Progenitor cell of endocrine pancreas (in vitro differentiated cells): ENCODE measurements around the gene ADAM22. TPM values are rescaled to one million over a fixed set of nuclear protein-coding genes. Genes with fewer than 3 reads are reported as not detected.

Experiments used
- DNase-seq: peaks from one replicate; pipeline ENCODE4 v3.0.0; 2021; ENCODE audit warnings: low spot score; ENCODE audit not compliant: unreplicated experiment
- H3K27ac Mint-ChIP-seq: 2 replicates; pipeline ENCODE4 v1.8.0; 2021; ENCODE audit warnings: mild to moderate bottlenecking, moderate library complexity, mixed read lengths
- H3K27me3 Mint-ChIP-seq: 2 replicates; pipeline ENCODE4 v1.8.0; 2021; ENCODE audit warnings: mixed read lengths
- H3K36me3 Mint-ChIP-seq: 2 replicates; pipeline ENCODE4 v1.8.0; 2022; ENCODE audit warnings: mixed read lengths; ENCODE audit not compliant: insufficient read depth
- H3K4me1 Mint-ChIP-seq: 2 replicates; pipeline ENCODE4 v1.8.0; 2021; ENCODE audit warnings: low read depth, mixed read lengths
- H3K4me3 Mint-ChIP-seq: 2 replicates; pipeline ENCODE4 v1.8.0; 2021; ENCODE audit warnings: low read depth, mild to moderate bottlenecking, moderate library complexity, mixed read lengths
- H3K9me3 Mint-ChIP-seq: 2 replicates; pipeline ENCODE4 v1.8.0; 2021; ENCODE audit warnings: low read depth, mixed read lengths
- CTCF ChIP-seq: fragments of 200-600 bp; sonication (generic); IDR thresholded peaks from one replicate; pipeline ENCODE4 v1.5.0; 2021; ENCODE audit warnings: antibody characterized with exemption, mild to moderate bottlenecking; ENCODE audit not compliant: unreplicated experiment
- total RNA-seq: library from RNA; stranded (reverse); gene quantifications from 2 replicates; pipeline ENCODE4 v1.2.1, GENCODE V29; 2021

ADAM22 gene
- total RNA-seq, 1 donor from 2014 or later, result 15.8 TPM

DNA sequence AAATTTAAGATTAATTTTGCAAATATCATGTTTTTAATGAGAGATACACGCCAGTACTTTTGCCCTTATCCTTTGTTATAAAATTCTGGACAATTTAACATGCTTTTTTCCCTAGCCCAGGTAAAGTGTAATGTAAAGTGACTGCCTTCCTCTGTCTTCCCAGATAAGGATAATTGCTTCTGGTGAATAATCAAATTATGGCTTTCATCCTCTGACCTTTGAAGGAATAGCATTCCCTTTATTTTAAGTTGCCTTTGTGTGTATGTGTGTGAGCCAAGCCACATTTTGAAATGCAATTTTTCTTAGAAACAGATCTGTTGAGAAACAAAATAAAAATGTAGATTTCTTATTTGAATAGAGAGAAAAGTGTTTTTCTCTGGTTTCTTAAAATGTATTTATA, 107.5 kb downstream of the ADAM22 start:
- TF ChIP-seq CTCF, result no peak
- no peaks in the 10 kb centered on the region for H3K27me3 Mint-ChIP-seq
- DNase-seq, result no peak
- no peak overlapping the region for H3K27ac Mint-ChIP-seq
- no peaks in the 10 kb centered on the region for H3K36me3 Mint-ChIP-seq
- H3K4me1 Mint-ChIP-seq, result peaks cover 6% of the 10 kb centered on the region
- no peak overlapping the region for H3K4me3 Mint-ChIP-seq
- no peaks in the 10 kb centered on the region for H3K9me3 Mint-ChIP-seq

DNA sequence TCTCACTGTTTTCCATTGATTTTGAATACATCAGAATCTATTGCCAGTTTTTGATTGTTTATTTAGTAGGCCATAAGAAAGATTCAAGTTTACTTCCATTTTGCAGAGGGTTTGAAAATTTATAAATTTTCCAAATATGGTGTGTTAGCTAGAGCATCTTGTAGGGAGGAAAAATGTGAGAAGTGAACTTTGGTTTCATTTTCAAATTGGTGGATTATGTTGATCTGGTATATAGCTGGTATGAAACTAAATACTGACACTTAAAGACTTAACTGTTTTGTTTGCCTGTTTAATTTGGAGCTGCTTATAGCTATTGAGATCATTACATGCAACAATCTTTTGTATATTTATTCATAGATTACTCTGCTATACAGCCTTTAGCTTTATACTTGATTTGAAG, 108.1 kb downstream of the ADAM22 start:
- Mint-ChIP-seq H3K27ac (no peak overlapping the region), H3K27me3 (no peaks in the 10 kb centered on the region), H3K4me1 (peaks cover 8% of the 10 kb centered on the region), H3K36me3 (no peaks in the 10 kb centered on the region), H3K9me3 (no peaks in the 10 kb centered on the region), H3K4me3 (no peak overlapping the region)
- no peak for TF ChIP-seq CTCF
- DNase-seq, result no peak

DNA sequence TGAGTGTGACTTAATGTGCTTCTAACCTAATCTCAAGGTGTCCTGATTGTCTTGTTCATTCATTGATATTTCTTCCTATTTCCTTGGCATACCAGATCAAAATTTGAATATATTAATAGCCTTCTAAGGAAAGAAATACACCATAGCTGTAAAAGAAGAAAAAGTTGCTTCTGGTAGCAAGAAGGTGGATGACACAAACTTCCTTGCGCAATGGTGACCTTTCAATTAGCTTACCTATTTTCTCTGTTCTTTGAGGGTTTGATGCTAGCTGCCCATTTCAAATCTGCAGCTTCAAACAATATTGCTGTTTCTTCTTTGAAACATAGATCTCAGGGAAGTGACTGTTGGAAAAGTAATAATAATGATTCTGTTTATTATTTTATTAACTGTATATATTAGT, 108.8 kb downstream of the ADAM22 start:
- Mint-ChIP-seq H3K4me1 (peaks cover 9% of the 10 kb centered on the region), H3K9me3 (no peaks in the 10 kb centered on the region), H3K27ac (no peak overlapping the region), H3K4me3 (no peak overlapping the region), H3K27me3 (no peaks in the 10 kb centered on the region), H3K36me3 (no peaks in the 10 kb centered on the region)
- no peak for TF ChIP-seq CTCF
- DNase-seq, result no peak

DNA sequence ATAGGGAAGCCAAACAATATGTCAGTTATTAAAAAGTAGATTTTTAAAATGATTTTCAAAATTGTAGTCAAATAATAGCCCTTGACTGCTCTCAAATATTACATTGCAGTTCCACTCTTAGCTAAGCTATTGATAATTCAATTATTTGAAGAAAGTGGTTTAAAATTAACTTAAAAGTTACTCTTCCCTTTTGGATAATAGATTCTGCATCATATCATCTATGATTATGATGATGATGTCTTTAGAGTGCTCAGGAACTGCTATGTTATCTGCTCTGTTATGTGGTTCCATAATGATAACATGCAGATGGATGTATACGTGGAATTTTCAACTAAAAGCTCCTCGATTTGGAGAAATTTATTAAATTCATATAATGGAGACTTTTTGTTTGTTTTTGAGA, 110.0 kb downstream of the ADAM22 start:
- no peak for DNase-seq

GRCh38 chr7:88046839-88047573, 113.0 kb downstream of the ADAM22 start:
- Mint-ChIP-seq H3K4me3 (no peak overlapping the region), H3K4me1 (peaks cover 4% of the 10 kb centered on the region), H3K27me3 (no peaks in the 10 kb centered on the region), H3K36me3 (no peaks in the 10 kb centered on the region), H3K27ac (no peak overlapping the region), H3K9me3 (no peaks in the 10 kb centered on the region)
- DNase-seq, result no peak
- TF ChIP-seq CTCF, result no peak

More for the DNA sequence above, 110.0 kb downstream of the ADAM22 start:
- no peak for TF ChIP-seq CTCF
- no peaks in the 10 kb centered on the region for H3K27me3 Mint-ChIP-seq
- H3K9me3 Mint-ChIP-seq, result no peaks in the 10 kb centered on the region
- H3K4me1 Mint-ChIP-seq, result peaks cover 9% of the 10 kb centered on the region
- no peak overlapping the region for H3K27ac Mint-ChIP-seq
- H3K36me3 Mint-ChIP-seq, result no peaks in the 10 kb centered on the region
- H3K4me3 Mint-ChIP-seq, result no peak overlapping the region
